IPS DF 19.7 (cell line): ENCODE results near the gene RAP1GAP.
"Not testable (repeated sequence)": the region's sequence is repeated elsewhere in the genome, so short reads cannot be mapped to it uniquely, and the experiment has no call there.

ENCODE experiments used
- DNase-seq: peaks from one replicate; pipeline ENCODE4 v3.0.0-alpha.2; 2013; ENCODE audit warnings: low read depth, low spot score

RAP1GAP gene

DNA sequence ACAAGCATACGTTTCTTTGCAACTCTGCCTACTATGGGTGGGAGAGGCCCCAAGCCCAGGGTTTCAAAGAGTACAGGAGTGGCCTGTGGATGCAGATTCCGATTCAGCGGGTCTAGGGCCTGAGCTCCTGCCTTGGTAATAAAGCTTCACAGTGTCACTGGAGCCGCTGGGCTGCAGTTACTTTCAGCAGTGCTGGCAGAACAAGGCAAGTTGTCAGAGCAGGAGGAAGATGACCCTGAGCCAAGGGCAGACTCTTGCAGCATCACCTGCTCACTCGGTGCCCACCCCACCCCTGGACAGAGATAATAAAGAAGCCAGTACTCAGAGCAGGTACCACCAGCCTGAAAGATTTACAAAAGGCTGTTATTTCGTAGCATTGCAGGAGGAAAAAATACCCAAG is 8.0 kb upstream of the RAP1GAP start:
- no peak for DNase-seq

DNA sequence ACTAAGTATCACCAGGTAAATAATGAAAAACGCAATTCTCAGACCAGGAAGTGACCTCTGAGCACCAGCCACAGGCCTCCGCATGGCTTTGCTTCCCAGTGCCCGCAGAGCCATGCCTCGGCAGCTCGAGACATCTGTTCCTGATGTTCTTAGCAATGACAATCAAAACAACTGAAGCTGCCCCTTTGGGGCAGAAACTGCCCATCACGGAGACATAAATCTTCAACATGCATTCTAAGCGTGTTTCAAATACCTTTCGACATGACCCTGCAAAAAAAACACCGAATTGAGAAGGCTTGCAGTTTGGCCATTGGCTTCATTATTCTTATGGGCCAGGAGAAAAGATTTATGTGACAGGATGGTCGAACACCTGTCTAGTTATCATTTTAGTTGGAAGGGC is 5.8 kb upstream of the RAP1GAP start:
- DNase-seq: no peak

DNA sequence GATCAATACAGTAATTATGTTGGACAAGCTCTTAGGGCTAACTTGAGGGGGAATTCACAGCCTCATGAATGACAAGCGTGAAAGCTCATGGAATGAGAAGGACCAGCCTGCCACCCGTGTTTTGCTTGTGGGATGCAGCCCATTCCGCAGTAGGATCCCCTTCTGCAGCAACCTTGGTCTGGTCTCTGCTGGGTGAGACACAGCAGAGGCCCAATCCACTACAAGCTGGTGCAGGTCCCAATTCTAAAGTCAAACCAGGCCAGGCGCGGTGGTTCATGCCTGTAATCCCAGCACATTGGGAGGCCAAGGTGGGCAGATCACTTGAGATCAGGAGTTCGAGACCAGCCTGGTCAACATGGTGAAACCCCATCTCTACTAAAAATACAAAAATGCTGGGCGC is 4.7 kb upstream of the RAP1GAP start:
- not testable (repeated sequence) for DNase-seq

DNA sequence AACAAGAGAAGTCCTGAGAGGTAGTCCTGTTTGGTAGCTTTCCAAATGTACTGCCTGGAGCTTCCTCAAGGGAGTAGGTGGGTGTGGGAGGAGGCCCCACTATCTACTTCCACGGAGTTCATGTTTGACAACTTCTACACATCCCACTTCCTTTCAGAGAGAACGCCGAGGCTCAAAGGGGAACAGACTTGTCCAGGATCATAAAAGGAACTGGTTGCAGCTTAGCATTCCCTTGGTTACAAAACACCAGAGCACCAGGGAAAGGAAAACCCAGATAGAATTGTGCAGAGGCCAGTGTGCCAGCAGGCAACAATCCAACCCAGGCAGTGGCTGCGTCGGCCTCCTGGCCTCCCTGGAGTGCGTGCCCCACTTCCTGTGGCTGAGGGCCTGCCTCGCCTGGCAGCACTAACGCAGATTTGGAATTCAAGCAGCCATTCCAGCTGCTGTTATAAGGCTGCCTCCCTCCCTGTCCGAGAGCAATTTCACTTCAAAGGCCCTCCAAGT is 4.2 kb upstream of the RAP1GAP start:
- DNase-seq: no peak

GRCh38 chr1:21672478-21673276 is 3.5 kb upstream of the RAP1GAP start:
- no peak for DNase-seq

GRCh38 chr1:21671915-21672314 is 2.8 kb upstream of the RAP1GAP start:
- DNase-seq: no peak

GRCh38 chr1:21670956-21671902 is 2.1 kb upstream of the RAP1GAP start:
- DNase-seq: no peak

DNA sequence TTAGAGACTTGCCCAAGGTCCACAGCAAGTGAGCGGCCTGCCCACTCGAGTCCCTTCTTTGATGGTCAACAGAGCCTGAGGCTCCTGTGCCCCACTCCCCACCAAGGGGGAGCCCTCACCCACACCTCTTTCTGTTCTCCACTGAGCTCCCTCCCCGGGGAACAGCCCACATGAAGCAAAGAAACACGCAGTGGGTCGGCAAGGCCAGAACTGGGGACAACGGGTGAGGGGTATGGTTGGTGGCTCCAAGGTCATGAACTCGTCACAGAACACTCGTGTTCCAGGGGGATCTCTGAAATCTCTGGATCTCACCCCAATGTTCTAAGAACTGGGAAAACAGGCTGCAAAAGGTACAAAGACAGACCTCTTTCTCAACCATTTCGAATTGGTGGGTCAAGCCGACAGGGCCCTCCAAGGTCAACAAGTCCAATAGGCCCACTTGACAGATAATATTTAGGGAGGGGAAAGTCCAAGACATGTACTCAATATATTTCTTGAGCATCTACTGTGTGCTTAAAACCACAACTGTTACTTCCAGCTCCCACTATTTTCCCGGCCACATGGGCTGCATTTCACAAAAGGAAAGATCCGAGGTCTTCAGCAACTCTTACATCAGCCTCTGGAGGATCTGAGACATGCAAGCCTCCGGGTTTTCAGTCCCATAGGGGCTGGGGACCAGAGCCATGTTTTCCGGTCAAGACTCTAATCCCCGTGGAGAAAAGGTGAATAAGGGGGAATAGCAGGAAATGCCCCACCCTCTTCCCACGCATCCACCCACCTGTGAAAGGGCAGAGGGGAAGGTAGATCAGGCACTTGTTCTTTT is 1.1 kb upstream of the RAP1GAP start:
- DNase-seq: no peak

- DNase-seq: no peak
These were observed 253 bp downstream of the RAP1GAP start for GRCh38 chr1:21668951-21669257.

- no peak for DNase-seq
These were observed 766 bp downstream of the RAP1GAP start for GRCh38 chr1:21668232-21668950.

DNA sequence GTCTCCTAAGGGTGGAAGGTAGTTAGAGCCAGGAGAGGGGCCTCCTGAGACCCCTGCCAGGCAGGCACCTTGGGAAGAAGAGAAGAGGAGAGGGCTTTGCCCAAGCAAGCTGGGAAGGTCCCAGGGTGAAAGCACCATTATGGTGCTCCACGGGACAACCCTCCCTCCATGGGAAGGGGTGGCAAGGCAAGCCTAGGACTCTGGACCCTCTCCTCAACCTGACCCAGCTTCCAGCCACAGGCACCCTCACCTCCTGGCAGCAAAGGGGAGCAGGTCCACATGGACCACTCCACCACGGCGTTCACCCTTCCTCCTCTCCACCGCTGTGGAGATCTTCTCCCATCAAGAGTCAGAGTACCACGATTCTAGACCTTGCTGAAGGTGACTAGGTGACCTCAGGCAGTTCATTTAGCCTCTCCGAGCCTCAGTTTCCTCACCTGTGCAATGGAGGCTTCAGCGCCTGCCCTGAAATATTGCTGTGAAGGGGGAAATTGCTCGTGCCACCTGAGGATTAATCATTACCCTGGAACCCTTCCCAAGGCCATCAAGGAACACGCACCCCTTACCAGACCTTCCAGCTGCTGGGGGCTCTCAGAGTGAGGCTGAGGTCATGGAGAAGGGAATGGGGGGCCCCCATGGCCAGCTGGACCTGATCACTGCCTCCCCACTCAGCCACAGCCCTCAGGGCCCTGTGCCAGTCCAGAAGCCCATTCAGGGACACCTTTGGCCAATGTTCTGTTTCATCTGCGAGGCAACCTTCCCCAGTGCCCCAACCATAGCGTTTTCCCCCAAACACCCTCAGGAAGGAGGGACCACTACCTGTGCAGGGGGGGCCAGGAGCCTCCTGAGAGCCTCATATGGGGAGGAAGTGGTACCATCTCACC is 1.6 kb downstream of the RAP1GAP start:
- no peak for DNase-seq

DNA sequence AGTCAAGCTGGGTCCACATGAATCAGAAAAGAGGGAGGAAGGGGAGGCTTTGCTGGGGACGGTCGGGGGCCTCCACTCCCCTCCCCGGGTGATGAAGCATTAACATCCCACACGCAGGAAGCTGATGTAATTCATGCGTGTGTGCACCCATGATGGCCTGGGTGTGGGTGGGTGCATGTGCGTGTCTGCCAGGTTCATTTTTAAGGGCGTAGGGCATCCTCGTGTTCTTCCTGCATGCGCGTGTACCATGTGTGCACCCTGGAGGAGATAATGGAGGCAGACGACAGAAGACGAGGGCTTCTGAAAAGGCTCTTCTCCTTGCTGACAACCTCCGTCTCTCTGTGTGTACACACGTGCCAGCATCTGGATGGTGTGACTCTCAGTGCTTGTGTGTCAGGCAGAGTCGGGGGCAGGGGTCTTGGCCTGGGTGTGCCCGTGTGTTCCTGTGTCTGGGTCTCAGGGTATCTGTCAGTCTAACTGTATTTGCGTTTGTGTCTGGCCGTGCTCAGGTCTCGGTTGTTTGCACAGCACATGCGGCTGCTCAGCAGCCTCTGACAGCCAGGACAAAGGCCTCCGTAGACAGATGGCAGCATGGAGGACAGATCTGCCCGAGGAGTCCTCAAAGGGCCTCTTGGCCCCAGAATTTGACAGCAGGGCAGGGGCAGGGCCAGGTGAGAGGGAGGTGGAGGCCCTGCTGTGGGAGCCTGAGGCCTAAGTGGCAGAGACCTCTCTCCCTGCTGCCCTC is 2.4 kb downstream of the RAP1GAP start:
- DNase-seq: no peak

GRCh38 chr1:21665711-21666575 is 3.2 kb downstream of the RAP1GAP start:
- DNase-seq: no peak

DNA sequence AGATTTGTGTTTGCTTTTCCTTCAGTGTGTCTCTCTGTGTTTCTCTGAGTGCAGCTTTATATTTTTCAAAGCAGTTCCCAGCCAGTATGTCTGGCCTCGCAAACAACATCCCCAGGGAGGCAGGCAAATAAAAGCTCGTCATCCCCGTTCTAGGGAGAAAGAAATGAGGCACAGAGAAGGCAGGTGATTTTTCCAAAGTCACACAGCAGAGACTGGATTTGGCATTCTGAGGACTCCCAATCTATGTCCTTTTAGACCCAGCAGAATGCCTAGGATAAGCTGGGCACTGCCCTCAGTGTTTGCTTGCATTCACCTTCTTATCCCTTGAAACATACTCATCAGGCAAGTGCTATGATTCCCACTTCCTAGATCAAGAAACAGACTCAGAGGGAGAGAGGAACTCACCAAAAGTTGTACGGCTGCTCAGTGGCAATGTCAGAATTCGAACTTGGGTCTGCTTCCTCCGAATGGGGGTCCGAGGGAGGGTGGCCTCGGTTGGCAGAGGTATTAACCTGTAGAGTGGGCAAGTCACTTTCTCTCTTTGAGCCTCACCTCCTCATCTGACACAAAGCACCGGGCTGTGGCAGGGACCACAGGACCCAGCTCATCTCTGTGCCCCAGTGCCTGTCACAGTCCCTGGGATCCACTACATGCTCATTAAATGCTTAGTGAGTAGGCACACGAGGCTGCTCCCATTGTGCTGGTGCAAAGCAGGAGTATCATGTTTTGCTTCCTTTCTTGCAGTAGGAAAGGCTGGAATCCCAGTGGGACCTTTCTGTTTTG is 4.2 kb downstream of the RAP1GAP start:
- DNase-seq: no peak

DNA sequence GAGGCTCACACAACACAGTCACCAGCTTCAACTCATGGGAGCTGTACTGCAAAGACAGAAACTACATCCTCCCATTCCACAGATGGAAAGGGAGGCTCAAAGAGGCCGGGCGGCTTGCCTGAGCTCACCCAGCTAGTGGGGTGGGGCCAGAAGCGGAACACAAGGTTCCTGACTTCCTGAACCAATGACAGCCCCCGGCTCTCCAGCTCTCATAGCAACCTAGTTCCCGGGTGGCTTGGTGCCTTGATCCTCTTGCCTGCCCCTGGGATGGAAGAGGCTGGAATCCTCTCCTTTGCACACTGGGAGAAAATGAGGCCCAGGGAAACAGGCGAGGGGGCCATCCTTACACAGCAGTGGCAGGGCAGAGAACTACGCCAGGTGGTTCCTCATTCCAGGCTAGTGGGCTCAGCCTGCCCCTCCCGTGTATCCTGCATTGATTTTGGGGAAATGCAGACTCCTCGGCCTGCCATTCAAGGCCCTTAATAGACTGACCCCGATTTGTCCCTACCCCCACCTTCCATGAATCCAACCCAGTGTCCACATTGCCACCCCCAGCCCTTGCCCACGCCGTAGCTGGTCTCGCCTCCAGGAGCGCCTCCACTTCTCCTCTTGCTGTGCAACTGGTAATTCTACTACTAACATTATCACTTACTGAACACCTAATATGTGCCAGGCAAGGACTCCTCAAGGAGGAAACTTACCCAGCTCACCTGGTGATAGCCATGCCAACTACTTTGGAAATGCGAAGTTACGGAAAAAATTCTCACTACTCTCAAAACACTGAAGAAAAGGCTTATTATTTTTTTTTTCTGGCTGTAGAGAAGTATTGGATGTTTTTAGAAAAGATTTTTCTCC is 5.0 kb downstream of the RAP1GAP start:
- DNase-seq: no peak

DNA sequence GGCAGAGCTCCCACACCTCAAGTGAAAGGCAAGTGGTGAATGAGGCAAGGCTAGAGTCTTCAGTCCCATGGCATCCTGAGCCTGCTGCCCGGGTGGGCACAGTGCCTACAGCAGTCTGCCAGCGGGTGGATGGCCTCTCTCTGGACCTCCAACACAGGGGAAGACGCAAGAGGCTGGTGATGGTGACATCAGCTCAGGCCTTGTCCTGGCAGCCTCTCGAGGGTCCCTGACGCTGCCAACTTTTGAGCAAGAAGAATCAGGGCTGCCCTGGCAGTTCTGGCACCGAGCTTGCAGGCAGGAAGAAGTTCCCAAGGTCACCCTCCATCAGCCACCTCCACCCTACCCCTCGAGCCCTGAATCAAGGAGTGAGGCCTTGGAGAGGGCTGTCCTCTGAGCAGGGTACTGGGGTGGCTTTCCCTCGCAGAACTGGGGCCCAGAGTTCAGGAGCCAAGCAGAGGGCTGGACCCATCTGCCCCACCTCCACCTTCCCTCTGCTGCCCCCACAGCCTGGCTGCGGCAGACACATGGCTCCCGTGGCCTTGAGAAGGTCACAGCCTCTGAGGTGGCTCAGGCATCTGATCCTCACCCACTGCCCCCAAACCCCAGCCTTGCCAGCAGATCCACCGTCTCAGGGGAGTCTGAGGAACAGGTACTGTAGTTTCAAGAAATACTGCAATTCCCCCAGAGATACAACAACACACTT is 5.8 kb downstream of the RAP1GAP start:
- no peak for DNase-seq
